K562 (cell line): ENCODE measurements around the gene NR6A1. TPM values are rescaled to one million over a fixed set of nuclear protein-coding genes. Genes with fewer than 3 reads are reported as not detected.
A peak's percentile ranks its signal among the peaks of the same experiment; 100 is the strongest.

Experiments
- ARID2 ChIP-seq: fragments of 450-650 bp; IDR thresholded peaks from 2 replicates; pipeline ENCODE4 v1.6.1; 2017; ENCODE audit warnings: antibody characterized with exemption, mild to moderate bottlenecking
- ARNT ChIP-seq, 2 experiments: fragments of 450-650 bp; IDR thresholded peaks; 2 replicates each; pipeline ENCODE4 v1.6.1; 2016; ENCODE audit warnings: mild to moderate bottlenecking in 1 of 2
- C11orf30 ChIP-seq: fragments of 450-650 bp; IDR thresholded peaks from 2 replicates; pipeline ENCODE4 v1.6.1; 2016; ENCODE audit warnings: low read depth, mild to moderate bottlenecking
- CBFA2T2 ChIP-seq: fragments of 450-650 bp; conservative IDR thresholded peaks from 2 replicates; pipeline ENCODE4 v1.6.1; 2017; ENCODE audit warnings: mild to moderate bottlenecking
- CTCFL ChIP-seq: IDR thresholded peaks from 2 replicates; pipeline ENCODE4 v1.6.1; 2011; ENCODE audit warnings: borderline replicate concordance, low read depth, mild to moderate bottlenecking, moderate library complexity, low read length; ENCODE audit not compliant: insufficient read depth, poor library complexity, severe bottlenecking
- E2F8 ChIP-seq: fragments of 450-650 bp; IDR thresholded peaks from 2 replicates; pipeline ENCODE4 v1.7.1; 2018; ENCODE audit warnings: mild to moderate bottlenecking, low read depth; ENCODE audit not compliant: partially characterized antibody
- FOXP1 ChIP-seq: sonication (generic); formaldehyde crosslinking; IDR thresholded peaks from 2 replicates; pipeline ENCODE4 v1.8.0; 2022; ENCODE audit warnings: mild to moderate bottlenecking, missing genetic modification reagents
- HDGF ChIP-seq: fragments of 450-650 bp; IDR thresholded peaks from 2 replicates; pipeline ENCODE4 v1.6.1; 2016
- KDM1A ChIP-seq, 2 experiments: fragments of 450-650 bp; IDR thresholded peaks; 2 replicates each; pipeline ENCODE4 v1.6.1; 2016; ENCODE audit warnings: mild to moderate bottlenecking in 2 of 2
- KLF16 ChIP-seq: IDR thresholded peaks from 2 replicates; pipeline ENCODE4 v1.6.1; 2016; ENCODE audit warnings: antibody characterized with exemption
- MYNN ChIP-seq, 2 experiments: sonication (generic); formaldehyde crosslinking in 1 of 2; IDR thresholded peaks; 2 replicates each; pipeline versions ENCODE4 v1.5.0 to v1.6.1; 2016 to 2020; ENCODE audit warnings: antibody characterized with exemption in 1 of 2, missing genetic modification reagents in 1 of 2
- NCOA1 ChIP-seq: fragments of 450-650 bp; IDR thresholded peaks from 2 replicates; pipeline ENCODE4 v1.6.1; 2016; ENCODE audit warnings: low read depth
- NELFE ChIP-seq: IDR thresholded peaks from 2 replicates; pipeline ENCODE4 v1.6.1; 2011; ENCODE audit warnings: mild to moderate bottlenecking; ENCODE audit not compliant: insufficient read depth, insufficient read length
- RBM25 ChIP-seq: fragments of 200-400 bp; formaldehyde crosslinking; IDR thresholded peaks from 2 replicates; pipeline ENCODE4 v1.6.1; 2018; ENCODE audit warnings: low read length, low read depth, moderate library complexity; ENCODE audit not compliant: severe bottlenecking
- SMC3 ChIP-seq: conservative IDR thresholded peaks from 2 replicates; pipeline ENCODE4 v1.6.1; 2011; ENCODE audit warnings: low read depth, low read length, improper control_type of control experiment; ENCODE audit not compliant: insufficient read depth
- SRSF1 ChIP-seq: fragments of 200-400 bp; formaldehyde crosslinking; IDR thresholded peaks from 2 replicates; pipeline ENCODE4 v1.6.1; 2017; ENCODE audit warnings: mild to moderate bottlenecking, low read depth, low read length, moderate library complexity
- TAF7 ChIP-seq: fragments of 450-650 bp; IDR thresholded peaks from 2 replicates; pipeline ENCODE4 v1.6.1; 2016; ENCODE audit warnings: missing genetic modification characterization, missing compliant biosample characterization
- TSHZ1 ChIP-seq: fragments of 250-450 bp; sonication (Bioruptor Pico); IDR thresholded peaks from 2 replicates; pipeline ENCODE4 v1.4.0; 2020; ENCODE audit warnings: mild to moderate bottlenecking, moderate library complexity
- ZBTB7A ChIP-seq: IDR thresholded peaks from 2 replicates; pipeline ENCODE4 v1.6.1; 2011; ENCODE audit warnings: low read depth, mild to moderate bottlenecking, low read length, moderate library complexity, borderline replicate concordance; ENCODE audit not compliant: control insufficient read depth
- ZNF174 ChIP-seq: fragments of 250-450 bp; sonication (Bioruptor Pico); IDR thresholded peaks from 2 replicates; pipeline ENCODE4 v1.4.0; 2020; ENCODE audit warnings: mild to moderate bottlenecking
- ZNF507 ChIP-seq: conservative IDR thresholded peaks from 2 replicates; pipeline ENCODE4 v1.6.1; 2017; ENCODE audit warnings: missing genetic modification characterization, missing compliant biosample characterization
- polyA plus RNA-seq, 8 experiments: library from polyadenylated mRNA; depleted of rRNA in 4 of 8; stranded (reverse) in 5 of 8; unstranded in 3 of 8; fragments of >200 nt; fragmentation: Nextera tagmentation in 2 of 8; fragmentation: Illumina TruSeq in 1 of 8; extraction: Ambion mirVana in 2 of 8; extraction: Trizol in 1 of 8; gene quantifications; 2 replicates each; pipeline versions ENCODE4 v1.2.1 to v1.2.3, GENCODE V29; 2011 to 2014; ENCODE audit warnings: inconsistent platforms in 1 of 8, missing spikeins in 1 of 8
- total RNA-seq, 7 experiments: library from RNA; depleted of rRNA in 6 of 7; stranded (reverse); fragments of >200 nt in 6 of 7; fragmentation: Illumina TruSeq in 2 of 7; extraction: Trizol in 2 of 7; gene quantifications; 2 replicates each; pipeline versions ENCODE4 v1.2.1 to v1.2.3, GENCODE V29; 2011 to 2021; ENCODE audit warnings: low replicate concordance in 1 of 7

NR6A1 gene
- total and polyA plus RNA-seq, 9 of the 15 experiments (the other 6 are each of a cell fraction or from before 2014, with no cell fraction given) = 9.7 to 55.4 (median 28.3) TPM

GRCh38 chr9:124771867-124772679 lies 962 bp upstream of the NR6A1 start (continued):
- no peak for TF ChIP-seq TSHZ1 (CRISPR knock-in tag)
- peak; percentile 77 for TF ChIP-seq ZBTB7A
- TF ChIP-seq RBM25 = peak; percentile 98
- no peak for TF ChIP-seq TAF7 (tag)
- TF ChIP-seq ARNT (IDR thresholded peaks at IDR 0.05) = peak in 1 of 2 experiments; percentile 12; a peak in 1 of 4 replicates
- peak; percentile 61; the same call in 1 of the 2 replicates for TF ChIP-seq ARID2
- TF ChIP-seq NELFE = no peak
- 0 out of 2 replicates have a peak, but pooled peaks have one; percentile 4 for TF ChIP-seq KLF16
- TF ChIP-seq ZNF507 (tag) = no peak
- no peak for TF ChIP-seq SRSF1
- no peak for TF ChIP-seq E2F8
- no peak for TF ChIP-seq ZNF174 (CRISPR knock-in tag)
- 0 out of 2 replicates have a peak, but pooled peaks have one; percentile 1 for TF ChIP-seq NCOA1
- TF ChIP-seq MYNN (IDR thresholded peaks at IDR 0.05) = no peak
- no peak for TF ChIP-seq MYNN (CRISPR knock-in tag; IDR thresholded peaks at IDR 0.05)
- TF ChIP-seq C11orf30 = no peak
- peak; percentile 40 for TF ChIP-seq CTCFL
- TF ChIP-seq FOXP1 (CRISPR knock-in tag) = peak; percentile 63; the same call in 1 of the 2 replicates
- TF ChIP-seq SMC3 = peak; percentile 88
- peak; percentile 89 for TF ChIP-seq HDGF
- peak; percentile 96 to 99 for TF ChIP-seq KDM1A (IDR thresholded peaks at IDR 0.05)
- TF ChIP-seq CBFA2T2 = no peak
